ENCODE results near the gene RTL10. TPM values are rescaled to one million over a fixed set of nuclear protein-coding genes. Genes with fewer than 3 reads are reported as not detected.

RTL10 gene
- total RNA-seq, 4 donors from 2014 or later = 18.1 to 26.4 (median 23.7) TPM

GRCh38 chr22:19876314-19876940, 21.8 kb upstream of the RTL10 start:
- intact Hi-C loops (cut with DNase I) = no loop called here
- no peaks in the 10 kb centered on the region for H3K36me3 ChIP-seq
- no peak overlapping the region for H3K4me3 ChIP-seq (replicated peaks in 1 of 3)
- peak; percentile 0 to 3 for DNase-seq
- H3K27ac ChIP-seq = no peak overlapping the region
- no peaks in the 10 kb centered on the region for H3K9me3 ChIP-seq
- H3K4me1 ChIP-seq = peaks cover 25 to 27% of the 10 kb centered on the region in 2 donors
- no peak for TF ChIP-seq CTCF (IDR thresholded peaks at IDR 0.05)
- no peak for TF ChIP-seq POLR2A (IDR thresholded peaks at IDR 0.05)
- H3K27me3 ChIP-seq = no peaks in the 10 kb centered on the region
- WGBS, 2 donors = 89 to 96% methylated on average over 5 to 13 of the region's 21 CpGs

- WGBS, 2 donors = 81 to 90% methylated on average over 17 to 21 of the region's 23 CpGs
- Histone ChIP-seq H3K4me1 (peaks cover 25 to 27% of the 10 kb centered on the region in 2 donors), H3K27ac (peak overlapping the region in 1 of 3 donors; percentile 71), H3K9me3 (no peaks in the 10 kb centered on the region), H3K27me3 (no peaks in the 10 kb centered on the region), H3K4me3 (replicated peaks in 1 of 3) (no peak overlapping the region), H3K36me3 (no peaks in the 10 kb centered on the region)
- TF ChIP-seq POLR2A (IDR thresholded peaks at IDR 0.05) (no peak), CTCF (IDR thresholded peaks at IDR 0.05) (no peak)
- intact Hi-C loops (cut with DNase I) = no loop called here
- DNase-seq = peak in 1 of 2 donors; percentile 1
These were observed 21.0 kb upstream of the RTL10 start for GRCh38 chr22:19875531-19876313.

GRCh38 chr22:19875061-19875530, 20.4 kb upstream of the RTL10 start:
- peak overlapping the region; percentile 20 to 81 (median 71) for H3K27ac ChIP-seq
- H3K4me1 ChIP-seq = peaks cover 25 to 27% of the 10 kb centered on the region in 2 donors
- intact Hi-C loops (cut with DNase I) = no loop called here
- no peaks in the 10 kb centered on the region for H3K27me3 ChIP-seq
- no peaks in the 10 kb centered on the region for H3K9me3 ChIP-seq
- 31 to 63% methylated on average over 5 to 9 of the region's 12 CpGs for WGBS, 2 donors
- DNase-seq = no peak
- H3K36me3 ChIP-seq = no peaks in the 10 kb centered on the region
- H3K4me3 ChIP-seq (replicated peaks in 1 of 3) = no peak overlapping the region
- no peak for TF ChIP-seq POLR2A (IDR thresholded peaks at IDR 0.05)
- TF ChIP-seq CTCF (IDR thresholded peaks at IDR 0.05) = no peak

- TF ChIP-seq CTCF (IDR thresholded peaks at IDR 0.05) = peak in 2 of 6 experiments; percentile 19 to 24
- peak in 1 of 2 donors; percentile 30 for TF ChIP-seq POLR2A (IDR thresholded peaks at IDR 0.05)
- no peaks in the 10 kb centered on the region for H3K36me3 ChIP-seq
- H3K27me3 ChIP-seq = no peaks in the 10 kb centered on the region
- H3K9me3 ChIP-seq = no peaks in the 10 kb centered on the region
- 26 to 43% methylated on average over 9 to 11 of the region's 27 CpGs for whole genome bisulfite sequencing, 2 donors
- H3K27ac ChIP-seq = peak overlapping the region; percentile 20 to 81 (median 71)
- no peak overlapping the region for H3K4me3 ChIP-seq (replicated peaks in 1 of 3)
- H3K4me1 ChIP-seq = peaks cover 25 to 27% of the 10 kb centered on the region in 2 donors
- DNase-seq = peak; percentile 96
- intact Hi-C loops (cut with DNase I) = no loop called here
These were observed 19.8 kb upstream of the RTL10 start for GRCh38 chr22:19874307-19875060.
